Body of pancreas (tissue), 4 donors: ENCODE results near the gene RAB11FIP3. TPM values are rescaled to one million over a fixed set of nuclear protein-coding genes. Genes with fewer than 3 reads are reported as not detected.
A peak's percentile ranks its signal among the peaks of the same experiment; 100 is the strongest.

Experiments
- ATAC-seq: fragments of 150-250 bp; one replicate; pipeline ENCODE4 v1.9.1; 2016
- DNase-seq, 4 donors: peaks; one replicate each; pipeline ENCODE4 v3.0.0-alpha.2; 2019
- H3K27ac ChIP-seq, 4 donors: fragments of 200-600 bp; sonication (generic); 1 replicate in 3 of 4; 2 replicates in 1 of 4; pipeline versions ENCODE4 v1.5.1 to v1.6.1; 2016 to 2019; ENCODE audit warnings: mild to moderate bottlenecking in 1 of 4, mixed read lengths in 1 of 4, moderate library complexity in 1 of 4
- H3K27me3 ChIP-seq, 2 donors: fragments of 200-600 bp; sonication (generic); one replicate each; pipeline ENCODE4 v1.6.0; 2016; ENCODE audit warnings: mild to moderate bottlenecking in 1 of 2
- H3K36me3 ChIP-seq, 2 donors: fragments of 200-600 bp; sonication (generic); replicated peaks in 1 of 2; 2 replicates each; pipeline ENCODE4 v1.5.1; 2016; ENCODE audit warnings: low read depth in 2 of 2; ENCODE audit not compliant: insufficient read depth in 1 of 2
- H3K4me1 ChIP-seq: fragments of 200-600 bp; sonication (generic); one replicate; pipeline ENCODE4 v1.6.0; 2016
- H3K4me3 ChIP-seq, 2 donors: fragments of 200-600 bp; sonication (generic); 1 replicate in 1 of 2; 2 replicates in 1 of 2; pipeline ENCODE4 v1.5.1; 2016 to 2019
- H3K9me3 ChIP-seq, 3 donors: fragments of 200-600 bp; sonication (generic); 1 replicate in 2 of 3; 2 replicates in 1 of 3; pipeline ENCODE4 v1.5.1; 2016
- CTCF ChIP-seq, 7 experiments: fragments of 450-650 bp in 4 of 7; fragments of 200-600 bp in 3 of 7; sonication (generic) in 3 of 7; IDR thresholded peaks; one replicate each; pipeline ENCODE4 v1.5.1; 2016 to 2019; ENCODE audit warnings: antibody characterized with exemption in 7 of 7
- POLR2A ChIP-seq, 3 donors: fragments of 450-650 bp; IDR thresholded peaks; one replicate each; pipeline ENCODE4 v1.6.1; 2016; ENCODE audit warnings: antibody characterized with exemption in 3 of 3, mild to moderate bottlenecking in 2 of 3
- WGBS, 2 donors: methylation state at CpG; one replicate each; pipeline ENCODE4 v1.1.5; 2017; 5-methylcytosine and 5-hydroxymethylcytosine counted together
- intact Hi-C: fragments of 100-400 bp; cut with DNase I; formaldehyde crosslinking; loops from one replicate; pipeline ENCODE4 v1.15.1; 2023
- total RNA-seq, 2 donors: library from RNA; depleted of rRNA; stranded (reverse); fragments of >200 nt; gene quantifications; one replicate each; pipeline ENCODE4 v1.1.0, GENCODE V29; 2016

The RAB11FIP3 gene
- total RNA-seq, 2 donors from 2014 or later: 50.1 to 122 TPM

GRCh38 chr16:515175-515938, 89.9 kb downstream of the RAB11FIP3 start:
- Histone ChIP-seq H3K4me1 (no peaks in the 10 kb centered on the region), H3K4me3 (no peak overlapping the region), H3K36me3 (peaks cover 0 to 10% of the 10 kb centered on the region in 2 donors), H3K27ac (no peak overlapping the region), H3K9me3 (no peaks in the 10 kb centered on the region), H3K27me3 (no peaks in the 10 kb centered on the region)
- peak in 1 of 4 donors; percentile 27 for DNase-seq
- intact Hi-C loops: no loop called here
- ATAC-seq: no peak
- TF ChIP-seq CTCF (IDR thresholded peaks at IDR 0.05): no peak
- TF ChIP-seq POLR2A (IDR thresholded peaks at IDR 0.05): no peak
- WGBS, 2 donors: 93 to 95% methylated on average over 36 to 42 of the region's 45 CpGs

GRCh38 chr16:515939-516226, 90.4 kb downstream of the RAB11FIP3 start:
- intact Hi-C loops: no loop called here
- no peak overlapping the region for H3K4me3 ChIP-seq
- ATAC-seq: no peak
- WGBS, 2 donors: 98 to 100% methylated on average over 1 to 11 of the region's 11 CpGs
- no peak for DNase-seq
- no peaks in the 10 kb centered on the region for H3K27me3 ChIP-seq
- no peaks in the 10 kb centered on the region for H3K4me1 ChIP-seq
- no peaks in the 10 kb centered on the region for H3K9me3 ChIP-seq
- no peak overlapping the region for H3K27ac ChIP-seq
- no peak for TF ChIP-seq POLR2A (IDR thresholded peaks at IDR 0.05)
- TF ChIP-seq CTCF (IDR thresholded peaks at IDR 0.05): no peak
- peaks cover 0 to 13% of the 10 kb centered on the region in 2 donors for H3K36me3 ChIP-seq

GRCh38 chr16:516301-516700, 90.9 kb downstream of the RAB11FIP3 start:
- Histone ChIP-seq H3K9me3 (no peaks in the 10 kb centered on the region), H3K27me3 (no peaks in the 10 kb centered on the region), H3K4me1 (no peaks in the 10 kb centered on the region), H3K27ac (no peak overlapping the region), H3K4me3 (no peak overlapping the region), H3K36me3 (peaks cover 0 to 13% of the 10 kb centered on the region in 2 donors)
- 92 to 95% methylated on average over 8 of the region's 8 CpGs for WGBS, 2 donors
- DNase-seq: no peak
- TF ChIP-seq POLR2A (IDR thresholded peaks at IDR 0.05): no peak
- no peak for TF ChIP-seq CTCF (IDR thresholded peaks at IDR 0.05)
- no peak for ATAC-seq
- intact Hi-C loops: no loop called here

GRCh38 chr16:518858-519257, 93.4 kb downstream of the RAB11FIP3 start:
- 87 to 100% methylated on average over 1 to 8 of the region's 9 CpGs for WGBS, 2 donors
- peaks cover under 1% of the 10 kb centered on the region for H3K4me1 ChIP-seq
- TF ChIP-seq POLR2A (IDR thresholded peaks at IDR 0.05): no peak
- no peak for TF ChIP-seq CTCF (IDR thresholded peaks at IDR 0.05)
- H3K36me3 ChIP-seq: peaks cover 0 to 13% of the 10 kb centered on the region in 2 donors
- no peaks in the 10 kb centered on the region for H3K9me3 ChIP-seq
- intact Hi-C loops: no loop called here
- no peak for ATAC-seq
- DNase-seq: no peak
- no peak overlapping the region for H3K4me3 ChIP-seq
- no peak overlapping the region for H3K27ac ChIP-seq
- no peaks in the 10 kb centered on the region for H3K27me3 ChIP-seq

- 93 to 94% methylated on average over 13 to 19 of the region's 19 CpGs for WGBS, 2 donors
- H3K4me3 ChIP-seq: no peak overlapping the region
- H3K36me3 ChIP-seq: peaks cover 0 to 13% of the 10 kb centered on the region in 2 donors
- no peak for DNase-seq
- H3K9me3 ChIP-seq: no peaks in the 10 kb centered on the region
- ATAC-seq: no peak
- intact Hi-C loops: no loop called here
- no peak for TF ChIP-seq CTCF (IDR thresholded peaks at IDR 0.05)
- no peak for TF ChIP-seq POLR2A (IDR thresholded peaks at IDR 0.05)
- no peaks in the 10 kb centered on the region for H3K27me3 ChIP-seq
- peaks cover 6% of the 10 kb centered on the region for H3K4me1 ChIP-seq
- H3K27ac ChIP-seq: no peak overlapping the region
These were observed 94.0 kb downstream of the RAB11FIP3 start for GRCh38 chr16:519425-519824.
